HepG2 (cell line): ENCODE data around the gene CASP7. TPM values are rescaled to one million over a fixed set of nuclear protein-coding genes. Genes with fewer than 3 reads are reported as not detected.

ENCODE experiments used
- ATAC-seq: fragments of 200-7000 bp; cut with Tn5 transposase; 3 replicates; pipeline ENCODE4 v1.9.1; 2020; ENCODE audit warnings: mild to moderate bottlenecking, moderate library complexity
- BruUV-seq: library from RNA; stranded (reverse); fragments of 400-500 nt; replicated peaks from 2 replicates; lab custom pipeline; 2021; lab: Mats Ljungman, UMichigan
- CTCF ChIA-PET: fragments of 300-600 bp; formaldehyde crosslinking; extraction: SDS; loops from one replicate; lab custom pipeline; 2021; ENCODE audit warnings: low total read pairs, inconsistent platforms, low intra/inter-chr PET ratio; lab: Yijun Ruan, JAX
- POLR2A ChIA-PET: fragments of 350-600 bp; sonication (Branson Sonifier 250); formaldehyde crosslinking; loops from one replicate; lab custom pipeline; 2020; ENCODE audit warnings: antibody characterized with exemption, inconsistent platforms; lab: Yijun Ruan, JAX
- DNase-seq: peaks from one replicate; pipeline ENCODE4 v3.0.0-alpha.2; 2015; ENCODE audit warnings: low spot score
- FAIRE-seq: peaks from 3 replicates; lab custom pipeline; 2011; peaks lifted over from hg19 to GRCh38; lab: Jason Lieb, UNC
- H2AFZ ChIP-seq: one replicate; pipeline ENCODE4 v1.6.1; 2011; ENCODE audit warnings: low read length, inconsistent platforms
- H3K27ac ChIP-seq: fragments of 300-600 bp; 3 replicates; pipeline ENCODE4 v1.8.0; 2011; ENCODE audit warnings: mixed run types, mild to moderate bottlenecking, mixed read lengths, low read length, inconsistent platforms; ENCODE audit not compliant: insufficient read depth; ENCODE audit errors: extremely low read length
- H3K27me3 ChIP-seq, 2 experiments: fragments of 200-600 bp in 1 of 2; 2 replicates in 1 of 2; 3 replicates in 1 of 2; pipeline versions ENCODE4 v1.6.0 to v1.8.0; 2011; ENCODE audit warnings: low read length in 2 of 2, mild to moderate bottlenecking in 2 of 2, moderate library complexity in 2 of 2, inconsistent platforms in 1 of 2; ENCODE audit not compliant: insufficient read depth in 2 of 2, control insufficient read depth in 1 of 2
- H3K36me3 ChIP-seq, 2 experiments: fragments of 200-600 bp in 1 of 2; replicated peaks in 1 of 2; 2 replicates in 1 of 2; 3 replicates in 1 of 2; pipeline versions ENCODE4 v1.5.1 to v1.8.0; 2011; ENCODE audit warnings: low read length in 2 of 2, inconsistent platforms in 1 of 2; ENCODE audit not compliant: insufficient read depth in 2 of 2, control insufficient read depth in 1 of 2
- H3K4me1 ChIP-seq: 2 replicates; pipeline ENCODE4 v1.5.1; 2012; ENCODE audit warnings: low read length, inconsistent platforms; ENCODE audit not compliant: insufficient read depth
- H3K4me2 ChIP-seq: 2 replicates; pipeline ENCODE4 v1.6.0; 2011; ENCODE audit warnings: low read depth, low read length, inconsistent platforms
- H3K4me3 ChIP-seq, 3 experiments: fragments of 200-600 bp in 1 of 3; sonication (generic), shearing (Covaris generic) in 1 of 3; replicated peaks in 1 of 3; 2 replicates each; pipeline ENCODE4 v1.5.1; 2011 to 2016; ENCODE audit warnings: low read length in 3 of 3, inconsistent platforms in 2 of 3, low read depth in 2 of 3, mild to moderate bottlenecking in 2 of 3, control low read depth in 1 of 3, mixed read lengths in 1 of 3; ENCODE audit not compliant: insufficient read depth in 1 of 3
- H3K79me2 ChIP-seq: one replicate; pipeline ENCODE4 v1.6.1; 2011; ENCODE audit warnings: low read length, inconsistent platforms; ENCODE audit not compliant: insufficient read depth
- H3K9ac ChIP-seq: 2 replicates; pipeline ENCODE4 v1.6.0; 2011; ENCODE audit warnings: mild to moderate bottlenecking, low read depth, low read length, inconsistent platforms; ENCODE audit not compliant: insufficient read depth
- H3K9me3 ChIP-seq: 2 replicates; pipeline ENCODE4 v1.5.1; 2012; ENCODE audit warnings: mild to moderate bottlenecking, low read length
- H4K20me1 ChIP-seq: 2 replicates; pipeline ENCODE4 v1.6.0; 2011; ENCODE audit warnings: inconsistent platforms, mild to moderate bottlenecking, low read length, moderate library complexity; ENCODE audit not compliant: insufficient read depth
- ATF7-NPFF ChIP-seq: sonication (generic); formaldehyde crosslinking; IDR thresholded peaks from 2 replicates; pipeline ENCODE4 v1.8.1; 2023; ENCODE audit warnings: mild to moderate bottlenecking, low read depth, missing genetic modification reagents, moderate library complexity
- CEBPB ChIP-seq: IDR thresholded peaks from 2 replicates; pipeline ENCODE4 v1.6.1; 2011; ENCODE audit warnings: low read depth, low read length, improper control_type of control experiment, borderline replicate concordance
- EP300 ChIP-seq, 3 experiments: sonication (generic) in 1 of 3; formaldehyde crosslinking in 1 of 3; IDR thresholded peaks; 2 replicates each; pipeline versions ENCODE4 v1.5.1 to v1.6.1; 2011 to 2020; ENCODE audit warnings: low read depth in 2 of 3, low read length in 2 of 3, borderline replicate concordance in 1 of 3, improper control_type of control experiment in 1 of 3, mild to moderate bottlenecking in 1 of 3, missing genetic modification reagents in 1 of 3, moderate library complexity in 1 of 3
- MTA1 ChIP-seq: sonication (generic); formaldehyde crosslinking; IDR thresholded peaks from 2 replicates; pipeline ENCODE4 v1.4.0; 2020; ENCODE audit warnings: missing genetic modification reagents, mild to moderate bottlenecking, borderline replicate concordance
- PHF20 ChIP-seq: sonication (generic); formaldehyde crosslinking; IDR thresholded peaks from 2 replicates; pipeline ENCODE4 v1.5.0; 2020; ENCODE audit warnings: mild to moderate bottlenecking, missing genetic modification reagents
- YEATS4 ChIP-seq: sonication (generic); formaldehyde crosslinking; IDR thresholded peaks from 2 replicates; pipeline ENCODE4 v1.4.0; 2020; ENCODE audit warnings: missing genetic modification reagents, borderline replicate concordance
- WGBS: methylation state at CpG from one replicate; pipeline ENCODE4 v1.1.6; 2017; ENCODE audit warnings: low lambda C conversion rate; 5-methylcytosine and 5-hydroxymethylcytosine counted together
- in situ Hi-C: cut with HindIII; loops from 2 replicates; pipeline ENCODE4 v1.10.0; 2017; ENCODE audit warnings: low pct_unique_long_range_greater_than_20kb; ENCODE audit not compliant: extremely low pct_ligation_motif_present
- intact Hi-C: fragments of 100-400 bp; cut with micrococcal nuclease; formaldehyde crosslinking; loops from one replicate; pipeline ENCODE4 v1.10.0; 2022; ENCODE audit not compliant: unreplicated experiment
- polyA plus RNA-seq, 8 experiments: library from polyadenylated mRNA; depleted of rRNA in 3 of 8; stranded (reverse) in 7 of 8; unstranded in 1 of 8; fragments of >200 nt; fragmentation: Illumina TruSeq in 4 of 8; extraction: Trizol in 4 of 8; gene quantifications; 2 replicates each; pipeline versions ENCODE4 v1.2.1 to v1.2.3, GENCODE V29; 2011 to 2016; ENCODE audit warnings: low read depth in 4 of 8, missing spikeins in 1 of 8, mixed read lengths in 1 of 8; ENCODE audit not compliant: insufficient read depth in 1 of 8
- total RNA-seq, 5 experiments: library from RNA; depleted of rRNA; stranded (reverse); fragments of >200 nt; fragmentation: Illumina TruSeq; extraction: Trizol; gene quantifications; 2 replicates each; pipeline ENCODE4 v1.2.3, GENCODE V29; 2016; ENCODE audit warnings: low read depth in 1 of 5
- TF ChIP-seq, protein P1 (sequence below): IDR thresholded peaks from 2 replicates; pipeline ENCODE4 v1.6.1; 2016; ENCODE audit warnings: mild to moderate bottlenecking, missing biosample characterization, missing genetic modification reagents
- TF ChIP-seq, protein P2 (sequence below), 2 experiments: IDR thresholded peaks; 2 replicates each; pipeline ENCODE4 v1.6.1; 2011 to 2012; ENCODE audit warnings: low read length in 2 of 2, borderline replicate concordance in 1 of 2, low read depth in 1 of 2, mild to moderate bottlenecking in 1 of 2, moderate library complexity in 1 of 2

Gene CASP7
- total and polyA plus RNA-seq, 2 of the 13 experiments (the other 11 are each of a cell fraction or from before 2014, with no cell fraction given), result 11.9 to 39.3 TPM

DNA sequence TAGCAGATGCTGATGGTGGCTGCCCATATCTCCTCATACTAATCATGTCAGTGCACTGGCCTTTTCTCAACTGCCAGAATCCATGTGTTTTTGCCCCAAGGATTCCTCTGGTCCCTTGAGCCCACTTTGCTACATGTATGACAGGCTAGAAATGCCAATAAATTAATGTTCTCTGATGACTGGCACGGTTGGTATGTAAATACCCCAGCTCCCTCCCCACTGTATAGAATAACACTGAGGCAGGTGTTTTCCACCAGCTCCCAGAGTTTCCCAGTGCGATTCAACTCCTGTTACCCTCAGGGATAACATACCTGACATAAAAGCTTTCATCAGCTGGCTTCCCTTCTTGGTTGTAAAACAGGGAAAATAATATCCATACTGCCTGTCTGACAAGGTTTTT, 62.8 kb downstream of the CASP7 start:
- no peaks in the 10 kb centered on the region for H3K36me3 ChIP-seq
- FAIRE-seq, result no peak
- H3K9me3 ChIP-seq, result no peaks in the 10 kb centered on the region
- in situ Hi-C loops, result no loop called here
- 50% methylated on average over 2 of the region's 2 CpGs for WGBS
- no peak for ATAC-seq
- H3K9ac ChIP-seq, result no peak overlapping the region
- H2AFZ ChIP-seq, result no peak overlapping the region
- H3K27ac ChIP-seq, result no peak overlapping the region
- H4K20me1 ChIP-seq, result no peaks in the 10 kb centered on the region
- no peak for DNase-seq
- no peaks in the 10 kb centered on the region for H3K79me2 ChIP-seq
- H3K27me3 ChIP-seq, result no peaks in the 10 kb centered on the region
- no peak overlapping the region for H3K4me2 ChIP-seq
- peaks cover 17% of the 10 kb centered on the region for H3K4me1 ChIP-seq
- CTCF ChIA-PET, result no interaction called here
- TF ChIP-seq, protein P1, sequence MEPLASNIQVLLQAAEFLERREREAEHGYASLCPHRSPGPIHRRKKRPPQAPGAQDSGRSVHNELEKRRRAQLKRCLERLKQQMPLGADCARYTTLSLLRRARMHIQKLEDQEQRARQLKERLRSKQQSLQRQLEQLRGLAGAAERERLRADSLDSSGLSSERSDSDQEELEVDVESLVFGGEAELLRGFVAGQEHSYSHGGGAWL (CRISPR knock-in tag), result no peak
- TF ChIP-seq EP300 (IDR thresholded peaks at IDR 0.05; ENCODE audit: low read depth in 2 of 2, low read length in 2 of 2) (no peak), EP300 (CRISPR knock-in tag; IDR thresholded peaks at IDR 0.05; ENCODE audit: borderline replicate concordance) (no peak), MTA1 (no peak), YEATS4 (CRISPR knock-in tag) (no peak), ATF7-NPFF (CRISPR knock-in tag) (no peak), PHF20 (CRISPR knock-in tag) (no peak), CEBPB (no peak)
- TF ChIP-seq, protein P2, sequence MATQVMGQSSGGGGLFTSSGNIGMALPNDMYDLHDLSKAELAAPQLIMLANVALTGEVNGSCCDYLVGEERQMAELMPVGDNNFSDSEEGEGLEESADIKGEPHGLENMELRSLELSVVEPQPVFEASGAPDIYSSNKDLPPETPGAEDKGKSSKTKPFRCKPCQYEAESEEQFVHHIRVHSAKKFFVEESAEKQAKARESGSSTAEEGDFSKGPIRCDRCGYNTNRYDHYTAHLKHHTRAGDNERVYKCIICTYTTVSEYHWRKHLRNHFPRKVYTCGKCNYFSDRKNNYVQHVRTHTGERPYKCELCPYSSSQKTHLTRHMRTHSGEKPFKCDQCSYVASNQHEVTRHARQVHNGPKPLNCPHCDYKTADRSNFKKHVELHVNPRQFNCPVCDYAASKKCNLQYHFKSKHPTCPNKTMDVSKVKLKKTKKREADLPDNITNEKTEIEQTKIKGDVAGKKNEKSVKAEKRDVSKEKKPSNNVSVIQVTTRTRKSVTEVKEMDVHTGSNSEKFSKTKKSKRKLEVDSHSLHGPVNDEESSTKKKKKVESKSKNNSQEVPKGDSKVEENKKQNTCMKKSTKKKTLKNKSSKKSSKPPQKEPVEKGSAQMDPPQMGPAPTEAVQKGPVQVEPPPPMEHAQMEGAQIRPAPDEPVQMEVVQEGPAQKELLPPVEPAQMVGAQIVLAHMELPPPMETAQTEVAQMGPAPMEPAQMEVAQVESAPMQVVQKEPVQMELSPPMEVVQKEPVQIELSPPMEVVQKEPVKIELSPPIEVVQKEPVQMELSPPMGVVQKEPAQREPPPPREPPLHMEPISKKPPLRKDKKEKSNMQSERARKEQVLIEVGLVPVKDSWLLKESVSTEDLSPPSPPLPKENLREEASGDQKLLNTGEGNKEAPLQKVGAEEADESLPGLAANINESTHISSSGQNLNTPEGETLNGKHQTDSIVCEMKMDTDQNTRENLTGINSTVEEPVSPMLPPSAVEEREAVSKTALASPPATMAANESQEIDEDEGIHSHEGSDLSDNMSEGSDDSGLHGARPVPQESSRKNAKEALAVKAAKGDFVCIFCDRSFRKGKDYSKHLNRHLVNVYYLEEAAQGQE (IDR thresholded peaks at IDR 0.05; ENCODE audit: borderline replicate concordance in 1 of 2, low read depth in 1 of 2, low read length in 2 of 2), result no peak
- TF ChIP-seq, all 625 proteins: peak for 0
- no peak overlapping the region for H3K4me3 ChIP-seq
- POLR2A ChIA-PET, result interaction anchor here (0.6 kb wide), 1 partner anchor 9 kb away, joined by 3 read pairs; no protein-coding TSS in a partner anchor
- intact Hi-C loops, result no loop called here
- BruUV-seq, result no TSS peak
